Breast epithelium (tissue), 4 donors: Measurements from ENCODE around the gene GMEB1. TPM values are rescaled to one million over a fixed set of nuclear protein-coding genes. Genes with fewer than 3 reads are reported as not detected.
"Not testable (repeated sequence)": the region's sequence is repeated elsewhere in the genome, so short reads cannot be mapped to it uniquely, and the experiment has no call there.

Source experiments
- DNase-seq, 2 donors: peaks; one replicate each; pipeline ENCODE4 v3.0.0-alpha.2; 2019; ENCODE audit warnings: low spot score in 2 of 2
- H3K27ac ChIP-seq, 2 donors: fragments of 200-600 bp; sonication (generic) in 1 of 2; one replicate each; pipeline ENCODE4 v1.5.1; 2016 to 2019; ENCODE audit warnings: mild to moderate bottlenecking in 1 of 2
- H3K27me3 ChIP-seq, 2 donors: fragments of 200-600 bp; sonication (generic) in 1 of 2; one replicate each; pipeline versions ENCODE4 v1.5.1 to v1.6.0; 2017 to 2019; ENCODE audit warnings: control low read depth in 1 of 2, mild to moderate bottlenecking in 1 of 2
- H3K36me3 ChIP-seq: fragments of 200-600 bp; one replicate; pipeline ENCODE4 v1.5.1; 2019
- H3K4me1 ChIP-seq, 2 donors: fragments of 200-600 bp; sonication (generic); one replicate each; pipeline ENCODE4 v1.5.1; 2016 to 2019; ENCODE audit warnings: control low read depth in 1 of 2
- H3K4me3 ChIP-seq, 3 donors: fragments of 200-600 bp; sonication (generic); 1 replicate in 2 of 3; 2 replicates in 1 of 3; pipeline ENCODE4 v1.5.1; 2016 to 2019; ENCODE audit warnings: mild to moderate bottlenecking in 3 of 3, moderate library complexity in 2 of 3
- H3K9me3 ChIP-seq, 2 donors: fragments of 200-600 bp; sonication (generic) in 1 of 2; one replicate each; pipeline ENCODE4 v1.5.1; 2016 to 2019; ENCODE audit warnings: control low read depth in 1 of 2
- POLR2A ChIP-seq: fragments of 450-650 bp; IDR thresholded peaks from one replicate; pipeline ENCODE4 v1.6.1; 2016; ENCODE audit warnings: antibody characterized with exemption, mild to moderate bottlenecking, moderate library complexity
- POLR2AphosphoS5 ChIP-seq, 3 donors: sonication (generic); formaldehyde crosslinking; IDR thresholded peaks; one replicate each; pipeline ENCODE4 v1.6.1; 2017; ENCODE audit warnings: antibody characterized with exemption in 3 of 3
- intact Hi-C: fragments of 100-400 bp; cut with DNase I; formaldehyde crosslinking; loops from one replicate; pipeline ENCODE4 v1.15.1; 2023; ENCODE audit warnings: low total_unique reads
- total RNA-seq, 3 donors: library from RNA; depleted of rRNA; stranded (reverse); fragments of >200 nt; gene quantifications; one replicate each; pipeline ENCODE4 v1.1.0, GENCODE V29; 2016
- TF ChIP-seq, protein P1 (sequence below), 3 donors: fragments of 450-650 bp; IDR thresholded peaks; one replicate each; pipeline ENCODE4 v1.5.1; 2016 to 2017; ENCODE audit warnings: antibody characterized with exemption in 3 of 3, mild to moderate bottlenecking in 3 of 3, moderate library complexity in 3 of 3

Gene GMEB1
- total RNA-seq, 3 donors from 2014 or later, result 7.7 to 11.9 (median 9.8) TPM

GRCh38 chr1:28744184-28744583 is 75.6 kb downstream of the GMEB1 start:
- TF ChIP-seq, protein P1, sequence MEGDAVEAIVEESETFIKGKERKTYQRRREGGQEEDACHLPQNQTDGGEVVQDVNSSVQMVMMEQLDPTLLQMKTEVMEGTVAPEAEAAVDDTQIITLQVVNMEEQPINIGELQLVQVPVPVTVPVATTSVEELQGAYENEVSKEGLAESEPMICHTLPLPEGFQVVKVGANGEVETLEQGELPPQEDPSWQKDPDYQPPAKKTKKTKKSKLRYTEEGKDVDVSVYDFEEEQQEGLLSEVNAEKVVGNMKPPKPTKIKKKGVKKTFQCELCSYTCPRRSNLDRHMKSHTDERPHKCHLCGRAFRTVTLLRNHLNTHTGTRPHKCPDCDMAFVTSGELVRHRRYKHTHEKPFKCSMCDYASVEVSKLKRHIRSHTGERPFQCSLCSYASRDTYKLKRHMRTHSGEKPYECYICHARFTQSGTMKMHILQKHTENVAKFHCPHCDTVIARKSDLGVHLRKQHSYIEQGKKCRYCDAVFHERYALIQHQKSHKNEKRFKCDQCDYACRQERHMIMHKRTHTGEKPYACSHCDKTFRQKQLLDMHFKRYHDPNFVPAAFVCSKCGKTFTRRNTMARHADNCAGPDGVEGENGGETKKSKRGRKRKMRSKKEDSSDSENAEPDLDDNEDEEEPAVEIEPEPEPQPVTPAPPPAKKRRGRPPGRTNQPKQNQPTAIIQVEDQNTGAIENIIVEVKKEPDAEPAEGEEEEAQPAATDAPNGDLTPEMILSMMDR (IDR thresholded peaks at IDR 0.05), result no peak
- TF ChIP-seq POLR2AphosphoS5 (IDR thresholded peaks at IDR 0.05) (no peak), POLR2A (no peak)
- H3K4me1 ChIP-seq, result peaks cover 0 to 15% of the 10 kb centered on the region in 2 donors
- no peak overlapping the region for H3K27ac ChIP-seq
- no peaks in the 10 kb centered on the region for H3K9me3 ChIP-seq
- H3K27me3 ChIP-seq, result no peaks in the 10 kb centered on the region
- intact Hi-C loops, result no loop called here
- no peaks in the 10 kb centered on the region for H3K36me3 ChIP-seq
- no peak for DNase-seq
- H3K4me3 ChIP-seq, result peak overlapping the region in 1 of 3 donors; percentile 31

DNA sequence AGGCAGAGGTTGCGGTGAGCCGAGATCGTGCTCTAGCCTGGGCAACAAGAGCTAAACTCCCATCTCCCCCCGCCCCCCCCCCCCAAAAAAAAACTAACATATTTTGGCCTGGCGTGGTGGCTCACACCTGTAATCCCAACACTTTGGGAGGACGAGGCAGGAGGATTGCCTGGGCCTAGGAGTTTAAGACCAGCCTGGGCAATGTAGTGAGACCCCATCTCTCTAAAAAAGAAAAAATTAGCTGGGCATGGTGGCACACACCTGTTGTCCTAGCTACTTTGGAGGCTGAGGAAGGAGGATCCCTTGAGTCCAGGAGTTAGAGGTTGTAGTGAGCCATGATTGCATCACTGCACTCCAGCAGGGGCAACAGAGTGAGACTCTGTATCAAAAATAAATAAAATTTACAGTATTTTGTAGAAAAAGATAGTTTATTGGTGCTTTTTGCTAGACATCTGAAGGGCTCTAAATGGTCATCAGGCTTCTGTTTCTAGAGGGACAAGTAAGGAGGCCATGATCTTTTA is 77.1 kb downstream of the GMEB1 start:
- no peak for DNase-seq
- peak overlapping the region in 1 of 3 donors; percentile 10 for H3K4me3 ChIP-seq
- no peak overlapping the region for H3K27ac ChIP-seq
- no peaks in the 10 kb centered on the region for H3K27me3 ChIP-seq
- no peak for TF ChIP-seq POLR2AphosphoS5 (IDR thresholded peaks at IDR 0.05)
- TF ChIP-seq, protein P1 (IDR thresholded peaks at IDR 0.05), result no peak
- no peak for TF ChIP-seq POLR2A
- H3K4me1 ChIP-seq, result peaks cover 0 to 11% of the 10 kb centered on the region in 2 donors
- H3K9me3 ChIP-seq, result no peaks in the 10 kb centered on the region
- intact Hi-C loops, result no loop called here
- H3K36me3 ChIP-seq, result no peaks in the 10 kb centered on the region

- intact Hi-C loops, result no loop called here
- Histone ChIP-seq H3K4me1 (peaks cover 0 to 29% of the 10 kb centered on the region in 2 donors), H3K27ac (no peak overlapping the region), H3K36me3 (no peaks in the 10 kb centered on the region), H3K27me3 (no peaks in the 10 kb centered on the region), H3K9me3 (no peaks in the 10 kb centered on the region), H3K4me3 (no peak overlapping the region)
- DNase-seq, result no peak
- TF ChIP-seq POLR2AphosphoS5 (IDR thresholded peaks at IDR 0.05) (no peak), POLR2A (no peak)
- TF ChIP-seq, protein P1 (IDR thresholded peaks at IDR 0.05), result no peak
Observed at GRCh38 chr1:28750330-28750729, 81.7 kb downstream of the GMEB1 start.

- H3K36me3 ChIP-seq, DNase-seq, H3K9me3 ChIP-seq, H3K27ac ChIP-seq, H3K27me3 ChIP-seq, intact Hi-C loops: not testable (repeated sequence)
- H3K4me1 ChIP-seq, result peaks cover 0 to 29% of the 10 kb centered on the region in 2 donors
- H3K4me3 ChIP-seq, result peak overlapping the region in 1 of 3 donors; percentile 3
Observed at GRCh38 chr1:28750771-28751294, 82.2 kb downstream of the GMEB1 start.

GRCh38 chr1:28751315-28752060 is 82.9 kb downstream of the GMEB1 start:
- DNase-seq, result no peak

More at GRCh38 chr1:28751315-28752060, 82.9 kb downstream of the GMEB1 start:
- Histone ChIP-seq H3K4me1 (peaks cover 1 to 25% of the 10 kb centered on the region in 2 donors), H3K36me3 (no peaks in the 10 kb centered on the region), H3K27ac (no peak overlapping the region), H3K9me3 (no peaks in the 10 kb centered on the region), H3K4me3 (peak overlapping the region in 1 of 3 donors; percentile 3), H3K27me3 (no peaks in the 10 kb centered on the region)
- TF ChIP-seq, protein P1 (IDR thresholded peaks at IDR 0.05), result no peak
- TF ChIP-seq POLR2AphosphoS5 (IDR thresholded peaks at IDR 0.05) (no peak), POLR2A (no peak)
- intact Hi-C loops, result no loop called here
